ENCODE measurements around the gene ABCC5.

GRCh38 chr3:183930086-183930485 is 87.6 kb downstream of the ABCC5 start:
- TF ChIP-seq CTCF (conservative IDR thresholded peaks at IDR 0.05; ENCODE audit: low read length) = no peak
- TF ChIP-seq EZH2phosphoT487 (IDR thresholded peaks at IDR 0.05; ENCODE audit: borderline replicate concordance) = no peak

Data from Loucy (cell line).